SK-MEL-5 (cell line): Measurements from ENCODE around the gene BCCIP. TPM values are rescaled to one million over a fixed set of nuclear protein-coding genes. Genes with fewer than 3 reads are reported as not detected.

Source experiments
- DNase-seq: peaks from one replicate; pipeline ENCODE4 v3.0.0-alpha.2; 2016; ENCODE audit warnings: low read depth, low spot score
- in situ Hi-C: cut with HindIII; loops from 2 replicates; pipeline ENCODE4 v1.10.0; 2016; ENCODE audit warnings: low sequenced_read_pairs, high pct_unique_total_duplicates, low pct_unique_long_range_greater_than_20kb
- total RNA-seq: library from RNA; depleted of rRNA; stranded (reverse); fragments of >200 nt; shearing (Covaris generic); gene quantifications from 2 replicates; pipeline ENCODE4 v1.2.3, GENCODE V29; 2014

Gene BCCIP
- total RNA-seq, 1 experiment from 2014 or later, result 44.0 TPM

DNA sequence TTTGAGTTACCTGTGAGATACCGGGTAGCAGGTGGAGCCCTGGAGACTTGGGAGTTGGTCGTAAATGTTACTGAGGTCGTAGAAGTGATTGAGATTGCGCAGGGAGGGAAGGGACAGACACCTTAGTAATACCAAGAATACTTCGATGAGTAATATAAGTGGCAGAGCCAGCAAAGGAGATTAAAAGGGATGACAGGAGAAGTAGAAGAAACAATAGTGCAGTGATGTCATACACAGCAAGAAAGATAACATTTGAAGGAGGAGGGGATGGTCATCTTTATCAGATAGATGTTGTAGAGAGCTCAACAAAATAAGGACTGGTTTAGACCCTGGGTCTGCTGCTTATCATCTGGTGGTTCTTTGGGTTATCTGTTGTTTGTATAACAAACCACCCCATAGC lies 5.0 kb downstream of the BCCIP start:
- DNase-seq, result no peak
- in situ Hi-C loops, result no loop called here

DNA sequence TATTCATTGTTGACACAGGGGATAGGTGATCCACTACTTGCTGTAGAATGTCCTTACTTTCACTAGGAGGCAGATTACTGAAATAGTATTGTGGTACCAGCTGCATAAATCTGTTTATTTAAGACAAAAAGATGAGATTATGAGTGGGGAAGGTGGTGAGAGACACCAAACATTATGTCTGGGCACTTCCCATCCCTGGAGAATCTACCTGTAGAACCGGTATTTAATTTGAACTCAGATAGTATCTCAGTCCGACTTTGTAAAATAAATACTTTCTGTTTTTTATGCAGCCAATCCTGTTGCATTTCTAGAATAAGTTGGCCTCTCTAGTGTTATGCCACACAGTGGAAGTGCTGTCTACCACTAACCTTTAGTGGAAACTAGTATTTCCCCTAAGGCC lies 13.4 kb downstream of the BCCIP start:
- no peak for DNase-seq
- in situ Hi-C loops, result no loop called here

- in situ Hi-C loops, result no loop called here
- no peak for DNase-seq
Measured at GRCh38 chr10:125838802-125839575, 15.6 kb downstream of the BCCIP start.

- in situ Hi-C loops, result no loop called here
- DNase-seq, result no peak
Measured at GRCh38 chr10:125840406-125840805, 17.1 kb downstream of the BCCIP start.

DNA sequence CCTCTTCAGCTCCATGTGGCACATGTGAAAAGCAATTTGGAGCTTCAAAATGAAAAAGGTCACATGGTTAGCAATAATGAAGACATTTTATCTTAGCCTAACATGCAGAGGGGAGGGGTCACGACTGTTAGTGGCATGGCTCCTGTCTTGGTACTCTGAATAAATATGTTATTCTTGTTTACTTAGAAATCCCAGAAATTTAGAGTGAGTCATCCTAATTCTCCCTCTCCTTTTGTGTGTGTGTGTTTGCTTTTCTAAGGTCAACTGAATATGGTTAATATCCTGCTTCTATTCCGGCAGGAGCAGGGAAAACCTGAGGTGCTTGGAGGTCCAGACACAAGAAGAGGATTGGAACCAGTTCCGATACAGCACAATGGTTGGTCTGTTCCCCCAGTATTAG lies 17.6 kb downstream of the BCCIP start:
- in situ Hi-C loops, result no loop called here
- no peak for DNase-seq

DNA sequence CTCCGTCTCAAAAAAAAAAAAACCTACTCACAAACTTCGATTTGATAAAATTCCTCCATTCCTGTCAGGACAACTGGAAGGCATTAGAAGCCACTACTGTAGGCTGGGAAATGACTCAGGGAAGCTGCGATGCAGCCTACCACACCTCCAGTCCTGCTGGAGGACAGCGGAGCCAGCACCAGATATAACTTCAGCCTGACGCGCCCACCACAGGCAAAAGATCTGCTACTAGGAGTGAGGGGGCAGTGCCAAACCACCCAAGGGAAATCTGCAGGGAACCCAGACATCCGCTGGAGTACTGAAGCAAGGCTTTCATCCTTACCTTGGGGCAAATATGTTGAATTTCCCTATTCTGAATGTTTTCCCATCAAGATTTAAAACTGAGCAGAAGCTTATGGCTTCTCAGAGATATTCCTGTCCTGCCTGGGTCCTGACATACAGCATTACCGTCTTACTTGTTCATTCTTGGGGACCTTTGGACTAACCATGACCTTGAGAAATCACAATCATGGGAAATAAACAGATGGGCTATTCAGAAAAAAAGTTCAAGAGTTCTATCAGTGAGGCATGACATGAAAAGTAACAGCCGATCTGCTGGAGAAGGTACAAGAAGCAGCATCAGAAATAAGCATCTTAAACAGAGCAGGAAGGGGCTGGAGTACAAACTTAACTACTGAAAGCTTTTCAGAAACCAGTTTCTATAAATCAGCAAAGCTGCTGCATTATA lies 20.4 kb downstream of the BCCIP start:
- DNase-seq, result no peak
- in situ Hi-C loops, result no loop called here

DNA sequence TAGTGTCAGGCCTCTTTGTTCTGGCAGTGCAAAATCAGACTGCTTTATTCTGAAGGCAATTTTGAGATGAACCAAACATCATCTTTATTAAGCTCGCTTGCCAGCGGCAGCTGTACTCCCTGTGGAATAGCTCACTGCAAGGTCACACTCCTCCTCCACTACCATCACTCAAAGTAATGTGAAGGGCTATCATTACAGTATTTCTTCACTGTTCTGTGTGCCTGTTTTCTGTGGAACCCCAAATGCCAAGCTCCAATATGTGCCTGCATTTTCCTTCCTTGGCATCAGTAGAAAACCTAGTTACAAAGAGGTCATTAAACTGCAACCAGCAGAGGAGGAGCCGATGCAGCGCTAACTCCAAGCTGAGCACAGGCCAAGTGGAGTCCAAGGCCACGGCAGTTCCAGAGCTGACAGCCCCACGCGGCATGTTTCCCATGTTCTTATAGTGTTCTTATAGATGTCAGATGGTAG lies 21.4 kb downstream of the BCCIP start:
- in situ Hi-C loops, result no loop called here
- no peak for DNase-seq

GRCh38 chr10:125845617-125846016 lies 22.3 kb downstream of the BCCIP start:
- in situ Hi-C loops, result no loop called here
- DNase-seq, result no peak

GRCh38 chr10:125846894-125847293 lies 23.5 kb downstream of the BCCIP start:
- in situ Hi-C loops, result no loop called here
- DNase-seq, result no peak

GRCh38 chr10:125848371-125848770 lies 25.0 kb downstream of the BCCIP start:
- in situ Hi-C loops, result no loop called here
- no peak for DNase-seq

GRCh38 chr10:125848857-125849256 lies 25.5 kb downstream of the BCCIP start:
- in situ Hi-C loops, result no loop called here
- DNase-seq, result no peak

GRCh38 chr10:125849448-125849847 lies 26.1 kb downstream of the BCCIP start:
- DNase-seq, result no peak
- in situ Hi-C loops, result no loop called here

DNA sequence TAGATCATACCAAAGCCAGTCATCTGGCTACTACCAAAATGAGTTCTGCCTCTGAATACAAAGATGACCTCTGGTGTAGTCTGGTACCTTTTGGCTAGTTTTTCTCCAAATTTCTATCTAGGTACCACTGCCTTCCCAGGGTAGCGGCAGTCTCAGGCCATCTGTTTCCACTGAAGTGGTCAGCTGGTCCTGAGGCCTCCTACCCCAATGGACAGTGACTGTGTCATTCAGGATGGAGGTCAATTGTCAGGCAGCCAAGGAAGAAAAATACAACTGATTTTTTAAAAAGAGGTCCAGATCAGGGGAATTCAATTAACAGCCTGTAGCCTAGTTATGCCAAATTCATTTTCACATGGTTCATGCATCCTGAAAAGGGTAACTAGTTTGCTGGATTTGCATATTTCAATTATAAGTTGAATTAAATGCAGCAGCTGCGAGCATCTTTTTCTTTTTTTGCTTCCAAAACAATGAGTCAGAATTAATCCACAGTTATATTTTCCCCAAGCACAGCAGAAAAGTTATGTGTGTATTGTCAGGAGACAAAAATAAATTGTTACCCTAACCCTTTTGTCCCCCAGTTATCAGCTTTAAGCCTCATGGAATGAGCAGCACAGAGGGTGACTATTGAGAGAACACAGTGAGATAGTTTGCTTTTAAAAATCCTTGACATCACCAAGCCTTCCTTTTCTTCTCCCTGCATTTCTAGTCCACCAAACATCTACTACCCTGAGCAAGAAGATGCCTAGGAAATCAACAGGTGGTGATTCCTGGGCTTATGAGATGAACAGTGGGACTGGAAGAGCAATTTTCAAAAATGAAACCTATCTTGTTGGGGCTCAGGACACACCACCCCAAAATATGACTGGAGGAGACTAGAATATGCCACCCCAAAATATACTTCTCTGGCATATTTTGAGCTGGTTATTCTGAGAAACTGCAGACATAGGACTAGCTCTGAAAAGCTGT lies 27.7 kb downstream of the BCCIP start:
- DNase-seq, result no peak
- in situ Hi-C loops, result no loop called here

DNA sequence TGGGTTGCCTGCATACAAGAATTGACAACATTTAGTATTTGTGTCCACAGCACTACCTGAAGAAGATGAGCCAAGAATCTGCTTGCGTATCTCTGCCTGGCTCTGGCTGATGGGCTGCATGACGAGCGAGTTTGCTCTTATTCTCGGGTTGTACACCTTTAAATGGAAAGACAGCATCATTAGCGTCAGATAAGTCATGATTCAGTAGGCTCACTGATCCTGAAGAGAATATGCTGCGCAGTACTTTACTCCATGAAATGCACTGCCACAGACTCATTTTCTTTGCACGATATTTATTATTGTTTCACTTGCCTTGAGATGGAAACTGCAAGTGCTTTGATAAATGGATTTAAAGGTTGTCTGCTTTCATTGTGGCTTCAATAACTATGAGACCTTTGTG lies 29.1 kb downstream of the BCCIP start:
- in situ Hi-C loops, result no loop called here
- no peak for DNase-seq

DNA sequence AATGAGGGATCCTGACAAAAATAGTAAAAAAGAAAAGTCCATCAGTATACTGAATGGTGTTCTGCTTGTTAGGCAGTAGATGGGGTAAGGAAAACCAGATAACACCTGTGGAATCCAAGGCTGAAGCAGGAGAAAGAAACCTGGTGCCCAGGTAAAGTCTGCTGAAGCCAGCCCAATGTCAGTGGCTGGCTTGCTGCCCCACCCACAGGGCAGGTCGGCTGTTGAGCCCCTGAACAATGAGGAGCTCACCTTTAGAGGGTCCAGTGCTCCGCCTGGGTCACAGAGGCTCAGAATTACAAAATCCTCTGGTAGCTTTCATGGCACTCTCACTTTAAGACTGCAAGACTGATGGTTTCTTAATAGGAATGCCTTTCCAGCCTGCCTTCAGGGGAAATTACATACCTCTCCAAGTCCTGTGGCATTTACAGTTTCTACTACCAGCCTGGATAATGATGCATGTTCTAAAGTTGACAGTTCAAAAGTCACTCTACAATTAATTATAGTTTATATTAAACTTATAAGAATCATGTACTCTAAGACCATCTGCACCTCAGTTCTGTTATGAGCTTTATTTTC lies 33.9 kb downstream of the BCCIP start:
- in situ Hi-C loops, result no loop called here
- no peak for DNase-seq

DNA sequence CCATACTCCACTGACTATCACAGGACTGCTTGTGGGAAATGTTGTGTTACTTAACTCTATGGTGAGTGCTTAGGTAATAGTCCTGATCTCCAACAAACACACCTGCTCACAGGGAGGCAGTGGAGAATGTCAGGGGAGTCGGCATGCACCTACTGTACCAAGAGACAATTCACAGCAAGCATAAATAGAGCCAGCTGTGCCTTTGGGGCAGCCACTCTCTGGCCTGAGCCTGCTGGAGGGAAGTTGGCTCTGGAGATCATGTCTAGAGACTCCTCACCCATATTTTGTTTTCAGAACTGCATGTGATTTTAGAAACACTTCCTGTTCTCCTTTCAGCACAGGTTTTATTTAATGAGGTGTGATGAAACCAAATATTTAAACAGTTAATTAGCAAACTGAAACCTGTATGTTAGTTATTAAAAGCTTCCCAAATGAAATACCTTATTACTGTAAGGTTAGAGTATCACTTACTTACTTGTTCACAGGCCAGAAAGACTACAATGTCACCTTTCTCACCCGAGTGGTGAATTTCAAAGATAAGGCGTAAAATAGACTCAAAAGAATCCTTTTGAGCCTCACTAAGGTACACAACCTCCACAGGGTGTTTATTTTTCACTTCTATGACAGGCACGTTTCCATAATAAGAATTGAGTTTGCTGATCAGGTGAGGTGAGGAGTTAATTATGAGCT lies 35.9 kb downstream of the BCCIP start:
- DNase-seq, result no peak
- in situ Hi-C loops, result no loop called here

DNA sequence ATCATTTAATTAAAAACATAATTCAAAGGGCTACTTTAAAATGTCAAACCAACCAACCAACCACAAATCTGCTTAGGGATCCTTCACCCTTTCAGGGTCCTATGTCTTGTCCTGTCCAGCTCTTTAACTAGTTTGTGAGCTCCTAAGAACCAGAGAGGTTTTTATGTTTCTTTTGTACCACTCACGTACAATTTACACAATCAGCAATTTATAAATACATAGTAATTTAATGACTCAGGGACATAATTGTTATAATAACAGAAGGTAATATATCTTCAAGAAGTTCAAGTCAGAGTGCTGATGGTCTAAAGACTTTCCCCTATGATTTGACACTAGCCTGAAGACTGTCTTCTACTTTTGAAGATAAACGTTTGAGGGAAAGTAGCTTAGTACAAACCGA lies 41.8 kb downstream of the BCCIP start:
- in situ Hi-C loops, result no loop called here

More for the DNA sequence above, 41.8 kb downstream of the BCCIP start:
- no peak for DNase-seq
